SK-N-SH (cell line): ENCODE measurements around the gene ARRDC3.

ENCODE experiments used
- EP300 ChIP-seq, 2 experiments: IDR thresholded peaks; 2 replicates each; pipeline versions ENCODE4 v1.4.0 to v1.6.1; 2012; ENCODE audit warnings: borderline replicate concordance in 1 of 2, low read depth in 1 of 2, low read length in 1 of 2
- EZH2phosphoT487 ChIP-seq: fragments of 200-600 bp; sonication (generic); IDR thresholded peaks from 2 replicates; pipeline ENCODE4 v1.6.1; 2017; ENCODE audit warnings: low read depth, mixed run types, mild to moderate bottlenecking, antibody characterized with exemption, moderate library complexity, borderline replicate concordance
- GABPA ChIP-seq: IDR thresholded peaks from 2 replicates; pipeline ENCODE4 v1.4.0; 2012; ENCODE audit warnings: low read depth, mild to moderate bottlenecking
- MXI1 ChIP-seq: IDR thresholded peaks from 2 replicates; pipeline ENCODE4 v1.6.1; 2012; ENCODE audit warnings: mild to moderate bottlenecking, low read depth, low read length, improper control_type of control experiment
- POLR2AphosphoS5 ChIP-seq: IDR thresholded peaks from 2 replicates; pipeline ENCODE4 v1.6.1; 2012; ENCODE audit warnings: low read depth, low read length
- RAD21 ChIP-seq: IDR thresholded peaks from 2 replicates; pipeline ENCODE4 v1.6.1; 2012; ENCODE audit warnings: mild to moderate bottlenecking, low read length
- RCOR1 ChIP-seq: fragments of 150-350 bp; IDR thresholded peaks from 2 replicates; pipeline ENCODE4 v1.6.1; 2017; ENCODE audit warnings: antibody characterized with exemption, low read length
- RXRA ChIP-seq: IDR thresholded peaks from 2 replicates; pipeline ENCODE4 v1.4.0; 2012; ENCODE audit warnings: low read depth, mild to moderate bottlenecking, borderline replicate concordance
- SIN3A ChIP-seq: IDR thresholded peaks from 2 replicates; pipeline ENCODE4 v1.6.1; 2012; ENCODE audit warnings: low read depth, mild to moderate bottlenecking, low read length, moderate library complexity, borderline replicate concordance
- TAF1 ChIP-seq: IDR thresholded peaks from 2 replicates; pipeline ENCODE4 v1.6.1; 2012; ENCODE audit warnings: low read depth, mild to moderate bottlenecking, low read length, moderate library complexity, borderline replicate concordance
- TCF12 ChIP-seq: IDR thresholded peaks from 2 replicates; pipeline ENCODE4 v1.4.0; 2012
- TF ChIP-seq, protein P1 (sequence below): fragments of 200-600 bp; sonication (generic); IDR thresholded peaks from 2 replicates; pipeline ENCODE4 v1.6.1; 2017; ENCODE audit warnings: antibody characterized with exemption, mild to moderate bottlenecking, moderate library complexity
- TF ChIP-seq, protein P2 (sequence below): IDR thresholded peaks from 2 replicates; pipeline ENCODE4 v1.4.0; 2012; ENCODE audit warnings: low read depth, borderline replicate concordance
- TF ChIP-seq, protein P3 (sequence below): IDR thresholded peaks from 2 replicates; pipeline ENCODE4 v1.6.1; 2012; ENCODE audit warnings: mild to moderate bottlenecking, low read depth, low read length, moderate library complexity

DNA sequence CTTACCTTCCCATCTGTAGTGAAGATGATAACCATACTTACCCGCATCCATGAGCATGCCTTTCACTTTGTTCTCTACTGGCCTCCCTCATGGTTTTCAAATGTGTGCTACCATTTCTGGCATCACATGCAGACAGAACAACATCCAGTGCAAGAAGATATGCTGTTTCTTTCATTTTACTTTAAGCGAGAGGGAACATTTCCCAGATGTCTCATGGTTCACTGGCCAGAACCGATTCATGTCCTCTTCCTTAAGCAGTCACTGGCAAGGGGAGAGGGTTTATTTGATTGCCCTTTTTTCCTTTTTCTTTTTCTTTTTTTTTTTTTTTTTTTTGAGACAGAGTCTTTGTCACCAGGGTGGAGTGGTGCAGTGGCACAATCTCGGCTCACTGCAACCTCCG, 37.7 kb downstream of the ARRDC3 start:
- TF ChIP-seq EZH2phosphoT487 (no peak), RXRA (no peak), POLR2AphosphoS5 (no peak), RCOR1 (no peak), GABPA (no peak), TCF12 (no peak), TAF1 (no peak), MXI1 (no peak), SIN3A (no peak), EP300 (IDR thresholded peaks at IDR 0.05; ENCODE audit: borderline replicate concordance in 1 of 2, low read depth in 1 of 2, low read length in 1 of 2) (no peak), RAD21 (no peak)
- TF ChIP-seq, protein P1, sequence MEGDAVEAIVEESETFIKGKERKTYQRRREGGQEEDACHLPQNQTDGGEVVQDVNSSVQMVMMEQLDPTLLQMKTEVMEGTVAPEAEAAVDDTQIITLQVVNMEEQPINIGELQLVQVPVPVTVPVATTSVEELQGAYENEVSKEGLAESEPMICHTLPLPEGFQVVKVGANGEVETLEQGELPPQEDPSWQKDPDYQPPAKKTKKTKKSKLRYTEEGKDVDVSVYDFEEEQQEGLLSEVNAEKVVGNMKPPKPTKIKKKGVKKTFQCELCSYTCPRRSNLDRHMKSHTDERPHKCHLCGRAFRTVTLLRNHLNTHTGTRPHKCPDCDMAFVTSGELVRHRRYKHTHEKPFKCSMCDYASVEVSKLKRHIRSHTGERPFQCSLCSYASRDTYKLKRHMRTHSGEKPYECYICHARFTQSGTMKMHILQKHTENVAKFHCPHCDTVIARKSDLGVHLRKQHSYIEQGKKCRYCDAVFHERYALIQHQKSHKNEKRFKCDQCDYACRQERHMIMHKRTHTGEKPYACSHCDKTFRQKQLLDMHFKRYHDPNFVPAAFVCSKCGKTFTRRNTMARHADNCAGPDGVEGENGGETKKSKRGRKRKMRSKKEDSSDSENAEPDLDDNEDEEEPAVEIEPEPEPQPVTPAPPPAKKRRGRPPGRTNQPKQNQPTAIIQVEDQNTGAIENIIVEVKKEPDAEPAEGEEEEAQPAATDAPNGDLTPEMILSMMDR, result no peak
- TF ChIP-seq, protein P2, sequence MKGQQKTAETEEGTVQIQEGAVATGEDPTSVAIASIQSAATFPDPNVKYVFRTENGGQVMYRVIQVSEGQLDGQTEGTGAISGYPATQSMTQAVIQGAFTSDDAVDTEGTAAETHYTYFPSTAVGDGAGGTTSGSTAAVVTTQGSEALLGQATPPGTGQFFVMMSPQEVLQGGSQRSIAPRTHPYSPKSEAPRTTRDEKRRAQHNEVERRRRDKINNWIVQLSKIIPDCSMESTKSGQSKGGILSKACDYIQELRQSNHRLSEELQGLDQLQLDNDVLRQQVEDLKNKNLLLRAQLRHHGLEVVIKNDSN, result no peak
- TF ChIP-seq, protein P3, sequence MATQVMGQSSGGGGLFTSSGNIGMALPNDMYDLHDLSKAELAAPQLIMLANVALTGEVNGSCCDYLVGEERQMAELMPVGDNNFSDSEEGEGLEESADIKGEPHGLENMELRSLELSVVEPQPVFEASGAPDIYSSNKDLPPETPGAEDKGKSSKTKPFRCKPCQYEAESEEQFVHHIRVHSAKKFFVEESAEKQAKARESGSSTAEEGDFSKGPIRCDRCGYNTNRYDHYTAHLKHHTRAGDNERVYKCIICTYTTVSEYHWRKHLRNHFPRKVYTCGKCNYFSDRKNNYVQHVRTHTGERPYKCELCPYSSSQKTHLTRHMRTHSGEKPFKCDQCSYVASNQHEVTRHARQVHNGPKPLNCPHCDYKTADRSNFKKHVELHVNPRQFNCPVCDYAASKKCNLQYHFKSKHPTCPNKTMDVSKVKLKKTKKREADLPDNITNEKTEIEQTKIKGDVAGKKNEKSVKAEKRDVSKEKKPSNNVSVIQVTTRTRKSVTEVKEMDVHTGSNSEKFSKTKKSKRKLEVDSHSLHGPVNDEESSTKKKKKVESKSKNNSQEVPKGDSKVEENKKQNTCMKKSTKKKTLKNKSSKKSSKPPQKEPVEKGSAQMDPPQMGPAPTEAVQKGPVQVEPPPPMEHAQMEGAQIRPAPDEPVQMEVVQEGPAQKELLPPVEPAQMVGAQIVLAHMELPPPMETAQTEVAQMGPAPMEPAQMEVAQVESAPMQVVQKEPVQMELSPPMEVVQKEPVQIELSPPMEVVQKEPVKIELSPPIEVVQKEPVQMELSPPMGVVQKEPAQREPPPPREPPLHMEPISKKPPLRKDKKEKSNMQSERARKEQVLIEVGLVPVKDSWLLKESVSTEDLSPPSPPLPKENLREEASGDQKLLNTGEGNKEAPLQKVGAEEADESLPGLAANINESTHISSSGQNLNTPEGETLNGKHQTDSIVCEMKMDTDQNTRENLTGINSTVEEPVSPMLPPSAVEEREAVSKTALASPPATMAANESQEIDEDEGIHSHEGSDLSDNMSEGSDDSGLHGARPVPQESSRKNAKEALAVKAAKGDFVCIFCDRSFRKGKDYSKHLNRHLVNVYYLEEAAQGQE, result no peak
